ENCODE measurements around the gene SSPN.

Gene SSPN

GRCh38 chr12:26281320-26281719 lies 85.9 kb downstream of the SSPN start:
- TF ChIP-seq PATZ1 (CRISPR knock-in tag; IDR thresholded peaks at IDR 0.05; ENCODE audit: borderline replicate concordance) (no peak), TOX (CRISPR knock-in tag; IDR thresholded peaks at IDR 0.05; ENCODE audit: borderline replicate concordance) (no peak), ISL1 (CRISPR knock-in tag; IDR thresholded peaks at IDR 0.05) (no peak), TCF4 (CRISPR knock-in tag; IDR thresholded peaks at IDR 0.05; ENCODE audit: borderline replicate concordance) (no peak), ZNF565 (CRISPR knock-in tag; conservative IDR thresholded peaks at IDR 0.05; ENCODE audit: low read depth) (no peak), RARB (CRISPR knock-in tag; IDR thresholded peaks at IDR 0.05) (no peak), PPARA (CRISPR knock-in tag; IDR thresholded peaks at IDR 0.05; ENCODE audit: borderline replicate concordance) (no peak), ZNF70 (CRISPR knock-in tag; IDR thresholded peaks at IDR 0.05) (no peak)
- TF ChIP-seq, protein P1, sequence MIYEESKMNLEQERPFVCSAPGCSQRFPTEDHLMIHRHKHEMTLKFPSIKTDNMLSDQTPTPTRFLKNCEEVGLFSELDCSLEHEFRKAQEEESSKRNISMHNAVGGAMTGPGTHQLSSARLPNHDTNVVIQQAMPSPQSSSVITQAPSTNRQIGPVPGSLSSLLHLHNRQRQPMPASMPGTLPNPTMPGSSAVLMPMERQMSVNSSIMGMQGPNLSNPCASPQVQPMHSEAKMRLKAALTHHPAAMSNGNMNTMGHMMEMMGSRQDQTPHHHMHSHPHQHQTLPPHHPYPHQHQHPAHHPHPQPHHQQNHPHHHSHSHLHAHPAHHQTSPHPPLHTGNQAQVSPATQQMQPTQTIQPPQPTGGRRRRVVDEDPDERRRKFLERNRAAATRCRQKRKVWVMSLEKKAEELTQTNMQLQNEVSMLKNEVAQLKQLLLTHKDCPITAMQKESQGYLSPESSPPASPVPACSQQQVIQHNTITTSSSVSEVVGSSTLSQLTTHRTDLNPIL (CRISPR knock-in tag; IDR thresholded peaks at IDR 0.05; ENCODE audit: low read depth): no peak
- ATAC-seq: no peak

GRCh38 chr12:26282339-26282940 lies 87.1 kb downstream of the SSPN start:
- ATAC-seq: no peak
- TF ChIP-seq ZFP3 (CRISPR knock-in tag; IDR thresholded peaks at IDR 0.05) (no peak), SNAI2 (CRISPR knock-in tag; IDR thresholded peaks at IDR 0.05) (no peak), ZFP30 (CRISPR knock-in tag; IDR thresholded peaks at IDR 0.05) (no peak), CSDC2 (CRISPR knock-in tag; IDR thresholded peaks at IDR 0.05) (no peak), TSHZ2 (CRISPR knock-in tag; IDR thresholded peaks at IDR 0.05) (no peak), ESRRG (CRISPR knock-in tag; IDR thresholded peaks at IDR 0.05) (no peak), PATZ1 (CRISPR knock-in tag; IDR thresholded peaks at IDR 0.05; ENCODE audit: borderline replicate concordance) (no peak)
- TF ChIP-seq, protein P2, sequence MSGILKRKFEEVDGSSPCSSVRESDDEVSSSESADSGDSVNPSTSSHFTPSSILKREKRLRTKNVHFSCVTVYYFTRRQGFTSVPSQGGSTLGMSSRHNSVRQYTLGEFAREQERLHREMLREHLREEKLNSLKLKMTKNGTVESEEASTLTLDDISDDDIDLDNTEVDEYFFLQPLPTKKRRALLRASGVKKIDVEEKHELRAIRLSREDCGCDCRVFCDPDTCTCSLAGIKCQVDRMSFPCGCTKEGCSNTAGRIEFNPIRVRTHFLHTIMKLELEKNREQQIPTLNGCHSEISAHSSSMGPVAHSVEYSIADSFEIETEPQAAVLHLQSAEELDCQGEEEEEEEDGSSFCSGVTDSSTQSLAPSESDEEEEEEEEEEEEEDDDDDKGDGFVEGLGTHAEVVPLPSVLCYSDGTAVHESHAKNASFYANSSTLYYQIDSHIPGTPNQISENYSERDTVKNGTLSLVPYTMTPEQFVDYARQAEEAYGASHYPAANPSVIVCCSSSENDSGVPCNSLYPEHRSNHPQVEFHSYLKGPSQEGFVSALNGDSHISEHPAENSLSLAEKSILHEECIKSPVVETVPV (CRISPR knock-in tag; IDR thresholded peaks at IDR 0.05): no peak

DNA sequence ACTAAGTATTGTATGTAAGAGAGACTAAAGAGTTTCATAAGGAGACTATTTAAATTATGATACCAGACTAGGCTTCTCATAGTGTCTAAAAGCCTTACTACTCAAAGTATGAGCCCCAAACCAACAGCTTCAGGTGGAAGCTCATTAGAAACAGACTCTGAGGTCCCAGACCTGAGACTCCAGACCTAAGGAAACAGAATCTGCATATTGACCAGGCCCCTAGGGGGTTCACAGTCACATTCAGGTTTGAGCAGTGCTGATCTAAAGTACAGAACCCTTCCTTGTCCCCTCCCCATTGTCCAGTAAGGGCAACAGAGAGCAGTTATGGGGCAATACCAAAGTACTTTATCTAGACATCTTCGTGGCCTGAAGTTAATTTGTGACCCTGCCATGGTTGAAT lies 87.7 kb downstream of the SSPN start:
- ATAC-seq: no peak
- TF ChIP-seq ZFP3 (CRISPR knock-in tag; IDR thresholded peaks at IDR 0.05): no peak
- TF ChIP-seq, protein P2 (CRISPR knock-in tag; IDR thresholded peaks at IDR 0.05): no peak
- TF ChIP-seq, protein P1 (CRISPR knock-in tag; IDR thresholded peaks at IDR 0.05; ENCODE audit: low read depth): no peak
- TF ChIP-seq RARB (CRISPR knock-in tag; IDR thresholded peaks at IDR 0.05): no peak
- TF ChIP-seq ISL1 (CRISPR knock-in tag; IDR thresholded peaks at IDR 0.05): no peak
- no peak for TF ChIP-seq ZNF565 (CRISPR knock-in tag; conservative IDR thresholded peaks at IDR 0.05; ENCODE audit: low read depth)

Data from SK-N-SH treated with all-trans-retinoic acid at 6 μM for 48 hours (cell line).